ENCODE results near the gene RRM2.

- no peak for TF ChIP-seq EZH2 (IDR thresholded peaks at IDR 0.05; ENCODE audit: low read length, missing control alignments)
- no peak for TF ChIP-seq CTCF (conservative IDR thresholded peaks at IDR 0.05 in 1 of 2, IDR thresholded peaks at IDR 0.05 in 1 of 2; ENCODE audit: low read depth in 1 of 2, low read length in 2 of 2)
These were observed 17.0 kb downstream of the RRM2 start for GRCh38 chr2:10139536-10139935.
